GM21825 (cell line): Measurements from ENCODE around the gene ARHGAP24.
"Not testable (repeated sequence)": the region's sequence is repeated elsewhere in the genome, so short reads cannot be mapped to it uniquely, and the experiment has no call there.

Experiments
- ATAC-seq: cut with Tn5 transposase; IDR thresholded peaks from one replicate; pipeline ENCODE4 v1.9.1; 2021; ENCODE audit warnings: mild to moderate bottlenecking, moderate library complexity; ENCODE audit not compliant: unreplicated experiment

The ARHGAP24 gene

GRCh38 chr4:85482010-85482738 is 7.2 kb downstream of the ARHGAP24 start:
- no peak for ATAC-seq

- no peak for ATAC-seq
Measured at GRCh38 chr4:85486425-85487086, 11.6 kb downstream of the ARHGAP24 start.

GRCh38 chr4:85488416-85488815 is 13.5 kb downstream of the ARHGAP24 start:
- no peak for ATAC-seq

- no peak for ATAC-seq
Measured at GRCh38 chr4:85489273-85489981, 14.5 kb downstream of the ARHGAP24 start.

GRCh38 chr4:85491527-85491926 is 16.6 kb downstream of the ARHGAP24 start:
- peak; percentile 87 for ATAC-seq

- no peak for ATAC-seq
Measured at GRCh38 chr4:85492336-85492735, 17.4 kb downstream of the ARHGAP24 start.

- no peak for ATAC-seq
Measured at GRCh38 chr4:85495621-85496020, 20.7 kb downstream of the ARHGAP24 start.

- no peak for ATAC-seq
Measured at GRCh38 chr4:85496126-85496849, 21.3 kb downstream of the ARHGAP24 start.

- no peak for ATAC-seq
Measured at GRCh38 chr4:85496933-85497332, 22.0 kb downstream of the ARHGAP24 start.

- ATAC-seq: peak; percentile 99
Measured at GRCh38 chr4:85498068-85498733, 23.3 kb downstream of the ARHGAP24 start.

- ATAC-seq: no peak
Measured at GRCh38 chr4:85499573-85499972, 24.6 kb downstream of the ARHGAP24 start.

GRCh38 chr4:85500110-85500867 is 25.3 kb downstream of the ARHGAP24 start:
- no peak for ATAC-seq

- ATAC-seq: not testable (repeated sequence)
Measured at GRCh38 chr4:85501145-85501544, 26.2 kb downstream of the ARHGAP24 start.

- no peak for ATAC-seq
Measured at GRCh38 chr4:85508654-85509053, 33.7 kb downstream of the ARHGAP24 start.

GRCh38 chr4:85509882-85510631 is 35.1 kb downstream of the ARHGAP24 start:
- no peak for ATAC-seq

GRCh38 chr4:85510632-85510984 is 35.7 kb downstream of the ARHGAP24 start:
- ATAC-seq: no peak

GRCh38 chr4:85512446-85513205 is 37.7 kb downstream of the ARHGAP24 start:
- no peak for ATAC-seq

- ATAC-seq: no peak
Measured at GRCh38 chr4:85514117-85514516, 39.2 kb downstream of the ARHGAP24 start.

GRCh38 chr4:85514783-85515182 is 39.8 kb downstream of the ARHGAP24 start:
- no peak for ATAC-seq
